MM.1S (cell line): ENCODE data around the gene PIN1.

Experiments used
- DNase-seq: peaks from one replicate; pipeline ENCODE4 v3.0.0-alpha.2; 2015
- H2AFZ ChIP-seq: fragments of 300-600 bp; sonication (generic); 2 replicates; pipeline ENCODE4 v1.6.0; 2016; ENCODE audit warnings: antibody characterized with exemption, low read length
- H3F3A ChIP-seq: fragments of 300-600 bp; sonication (generic); 2 replicates; pipeline ENCODE4 v1.6.1; 2016; ENCODE audit warnings: mild to moderate bottlenecking, antibody characterized with exemption, low read length, moderate library complexity, mixed read lengths; ENCODE audit not compliant: insufficient read depth
- H3K27ac ChIP-seq: fragments of 300-600 bp; sonication (generic); 2 replicates; pipeline ENCODE4 v1.5.1; 2016; ENCODE audit warnings: mild to moderate bottlenecking, low read length
- H3K27me3 ChIP-seq: fragments of 300-600 bp; sonication (generic); replicated peaks from 2 replicates; pipeline ENCODE4 v1.6.0; 2016; ENCODE audit warnings: low read length; ENCODE audit not compliant: insufficient read depth
- H3K36me3 ChIP-seq: fragments of 300-600 bp; sonication (generic); replicated peaks from 2 replicates; pipeline ENCODE4 v1.6.1; 2016; ENCODE audit warnings: mild to moderate bottlenecking, low read length, mixed read lengths; ENCODE audit not compliant: insufficient read depth
- H3K4me1 ChIP-seq: fragments of 300-600 bp; sonication (generic); 2 replicates; pipeline ENCODE4 v1.6.1; 2016; ENCODE audit warnings: low read length, mixed read lengths
- H3K4me2 ChIP-seq: fragments of 300-600 bp; sonication (generic); 2 replicates; pipeline ENCODE4 v1.6.0; 2016; ENCODE audit warnings: low read depth, low read length
- H3K4me3 ChIP-seq: fragments of 300-600 bp; sonication (generic); 2 replicates; pipeline ENCODE4 v1.5.1; 2016; ENCODE audit warnings: low read length, mixed read lengths
- H3K79me2 ChIP-seq: fragments of 300-600 bp; sonication (generic); 2 replicates; pipeline ENCODE4 v1.6.1; 2016; ENCODE audit warnings: mixed run types, low read length, mixed read lengths
- H3K9ac ChIP-seq: fragments of 300-600 bp; sonication (generic); 2 replicates; pipeline ENCODE4 v1.6.1; 2016; ENCODE audit warnings: low read length, mixed read lengths
- H3K9me2 ChIP-seq: fragments of 300-600 bp; sonication (generic); replicated peaks from 2 replicates; pipeline ENCODE4 v1.6.1; 2016; ENCODE audit warnings: mild to moderate bottlenecking, low read length, mixed read lengths; ENCODE audit not compliant: insufficient read depth
- H3K9me3 ChIP-seq: fragments of 300-600 bp; sonication (generic); replicated peaks from 2 replicates; pipeline ENCODE4 v1.6.1; 2016; ENCODE audit warnings: mild to moderate bottlenecking, low read length, mixed read lengths; ENCODE audit not compliant: insufficient read depth
- H4K20me1 ChIP-seq: fragments of 300-600 bp; sonication (generic); 2 replicates; pipeline ENCODE4 v1.6.1; 2016; ENCODE audit warnings: mild to moderate bottlenecking, low read length, moderate library complexity, mixed read lengths; ENCODE audit not compliant: insufficient read depth
- CTCF ChIP-seq: fragments of 300-600 bp; sonication (generic); IDR thresholded peaks from 2 replicates; pipeline ENCODE4 v1.5.1; 2016; ENCODE audit warnings: antibody characterized with exemption, low read length, mixed read lengths
- EZH2 ChIP-seq: fragments of 300-600 bp; sonication (generic); optimal IDR thresholded peaks from 2 replicates; pipeline ENCODE3; 2017; ENCODE audit warnings: low read depth, mild to moderate bottlenecking, antibody characterized with exemption, low read length, mixed read lengths
- EZH2phosphoT487 ChIP-seq: fragments of 300-600 bp; sonication (generic); IDR thresholded peaks from 2 replicates; pipeline ENCODE4 v1.6.1; 2018; ENCODE audit warnings: antibody characterized with exemption, low read length

Gene PIN1

DNA sequence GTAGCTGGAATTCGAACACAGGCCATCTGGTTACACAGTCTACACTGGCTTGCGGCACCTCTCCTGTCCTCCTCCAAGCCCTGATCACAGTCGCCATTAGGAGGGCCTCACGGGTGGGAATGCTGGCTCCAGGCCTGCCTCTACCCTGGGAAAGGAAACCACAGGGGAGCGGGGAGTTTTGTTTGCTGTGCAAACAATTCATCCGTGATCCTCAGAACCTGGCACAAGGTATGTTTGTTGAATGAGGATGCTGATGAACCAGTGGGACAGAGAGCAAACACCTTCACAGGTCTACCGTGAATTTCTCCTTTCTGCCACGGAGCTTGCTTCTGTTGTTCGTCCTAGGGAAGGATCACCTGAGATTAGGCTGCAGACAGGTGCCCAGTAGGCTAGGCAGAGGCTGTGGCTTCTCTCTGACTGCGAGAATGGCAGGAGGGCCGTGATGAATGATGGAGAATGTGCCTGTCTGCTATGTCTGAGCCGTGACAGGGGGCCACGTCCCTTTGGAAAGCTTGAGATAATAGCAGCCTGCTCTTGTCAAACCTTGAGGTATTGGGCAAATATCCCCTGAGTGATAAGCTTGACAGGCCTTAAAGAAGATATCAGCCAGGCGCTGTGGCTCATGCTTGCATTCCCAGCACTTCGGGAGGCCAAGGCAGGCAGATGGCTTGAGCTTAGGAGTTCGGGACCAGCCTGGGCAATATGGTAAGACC lies 36.7 kb downstream of the PIN1 start:
- H3K27me3 ChIP-seq: no peaks in the 10 kb centered on the region
- no peak for DNase-seq
- H4K20me1 ChIP-seq: no peaks in the 10 kb centered on the region
- no peak overlapping the region for H2AFZ ChIP-seq
- H3K4me3 ChIP-seq: no peak overlapping the region
- H3K79me2 ChIP-seq: no peaks in the 10 kb centered on the region
- no peaks in the 10 kb centered on the region for H3K36me3 ChIP-seq
- TF ChIP-seq EZH2phosphoT487 (no peak), CTCF (no peak), EZH2 (no peak)
- H3K9me2 ChIP-seq: no peaks in the 10 kb centered on the region
- 0 out of 2 replicates have a peak, but pooled peaks cover 3% of the 10 kb centered on the region for H3F3A ChIP-seq
- H3K4me2 ChIP-seq: no peak overlapping the region
- H3K27ac ChIP-seq: no peak overlapping the region
- no peak overlapping the region for H3K9ac ChIP-seq
- no peaks in the 10 kb centered on the region for H3K9me3 ChIP-seq
- H3K4me1 ChIP-seq: peaks cover 18% of the 10 kb centered on the region

DNA sequence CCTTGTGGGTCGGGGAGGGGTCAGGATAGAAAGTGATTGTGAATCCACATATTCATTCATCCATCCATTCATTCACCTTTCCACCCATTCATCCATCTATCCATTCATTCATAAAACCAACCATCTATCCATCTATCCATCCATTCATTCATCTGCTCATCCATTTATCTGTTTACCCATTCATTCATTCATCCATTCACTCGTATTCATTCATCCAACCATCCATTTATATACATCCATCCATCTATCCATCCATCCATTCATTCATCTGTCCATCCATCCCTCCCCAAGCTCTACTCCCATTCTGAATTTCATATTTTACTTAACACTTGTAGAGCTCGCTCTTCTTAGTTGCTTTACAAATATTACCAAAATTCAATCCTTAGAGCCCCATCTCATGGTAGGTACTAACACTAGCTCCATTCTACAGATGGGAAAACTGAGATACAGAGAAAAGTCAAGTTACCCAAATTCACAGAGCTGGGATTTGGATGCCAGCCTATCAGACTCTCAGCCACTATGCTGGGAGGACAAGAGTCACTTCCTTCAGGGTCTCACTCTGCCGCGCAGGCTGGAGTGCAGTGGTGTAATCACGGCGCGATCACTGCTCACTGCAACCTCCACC lies 37.6 kb downstream of the PIN1 start:
- TF ChIP-seq CTCF: no peak
- no peak for TF ChIP-seq EZH2
- TF ChIP-seq EZH2phosphoT487: no peak
- Histone ChIP-seq H3K9me3 (no peaks in the 10 kb centered on the region), H3K4me3 (no peak overlapping the region), H3K9me2 (no peaks in the 10 kb centered on the region), H2AFZ (no peak overlapping the region), H3F3A (0 out of 2 replicates have a peak, but pooled peaks cover 3% of the 10 kb centered on the region), H4K20me1 (no peaks in the 10 kb centered on the region), H3K9ac (no peak overlapping the region), H3K4me1 (peaks cover 16% of the 10 kb centered on the region), H3K4me2 (no peak overlapping the region), H3K36me3 (no peaks in the 10 kb centered on the region), H3K27ac (no peak overlapping the region), H3K79me2 (no peaks in the 10 kb centered on the region), H3K27me3 (no peaks in the 10 kb centered on the region)
- no peak for DNase-seq

DNA sequence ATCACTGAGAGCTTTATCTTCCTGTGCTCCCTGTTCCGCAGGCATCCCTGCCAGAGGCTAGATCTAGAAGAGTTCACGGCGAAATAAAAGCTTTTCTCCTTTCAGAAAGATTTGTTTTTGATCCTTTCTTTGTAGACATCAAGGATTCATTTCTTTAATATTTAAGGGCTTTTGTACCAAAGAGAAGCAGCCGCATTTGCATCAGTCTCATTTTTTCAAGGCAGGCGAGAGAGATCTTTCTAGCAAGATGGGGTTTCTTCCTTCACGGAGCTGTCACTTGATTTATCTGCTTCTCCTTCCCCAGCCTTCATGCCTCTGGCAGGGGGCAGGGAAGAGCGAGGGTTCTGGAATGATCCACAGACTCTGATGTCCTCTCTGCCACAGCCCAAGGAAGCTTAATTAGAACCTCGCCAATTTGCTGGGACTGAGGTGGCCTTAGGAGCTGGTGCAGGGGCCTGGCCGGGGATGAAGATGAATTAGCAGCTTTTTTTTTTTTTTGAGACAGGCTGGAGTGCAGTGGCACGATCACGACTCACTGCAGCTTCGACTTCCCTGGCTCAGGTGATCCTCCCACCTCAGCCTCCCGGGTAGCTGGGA lies 40.0 kb downstream of the PIN1 start:
- H3F3A ChIP-seq: 0 out of 2 replicates have a peak, but pooled peaks cover 5% of the 10 kb centered on the region
- H4K20me1 ChIP-seq: no peaks in the 10 kb centered on the region
- no peaks in the 10 kb centered on the region for H3K9me3 ChIP-seq
- H3K4me2 ChIP-seq: peak overlapping the region; percentile 11; the same call in 1 of the 2 replicates
- peaks cover 26% of the 10 kb centered on the region for H3K4me1 ChIP-seq
- no peaks in the 10 kb centered on the region for H3K9me2 ChIP-seq
- H3K79me2 ChIP-seq: no peaks in the 10 kb centered on the region
- no peak overlapping the region for H2AFZ ChIP-seq
- H3K27me3 ChIP-seq: no peaks in the 10 kb centered on the region
- H3K9ac ChIP-seq: no peak overlapping the region
- DNase-seq: no peak
- H3K4me3 ChIP-seq: no peak overlapping the region
- TF ChIP-seq CTCF (no peak), EZH2 (no peak), EZH2phosphoT487 (no peak)
- H3K27ac ChIP-seq: no peak overlapping the region
- no peaks in the 10 kb centered on the region for H3K36me3 ChIP-seq
